H9 (cell line): ENCODE data around the gene OGG1. TPM values are rescaled to one million over a fixed set of nuclear protein-coding genes. Genes with fewer than 3 reads are reported as not detected.
A peak's percentile ranks its signal among the peaks of the same experiment; 100 is the strongest.

Experiments used
- DNase-seq: peaks from one replicate; pipeline ENCODE4 v3.0.0-alpha.2; 2017
- H2AFZ ChIP-seq: one replicate; pipeline ENCODE4 v1.6.1; 2013; ENCODE audit warnings: mild to moderate bottlenecking, low read length, control low read depth, moderate library complexity
- H2AK5ac ChIP-seq: 2 replicates; pipeline ENCODE4 v1.6.1; 2013; ENCODE audit warnings: low read length, control low read depth, mixed read lengths; ENCODE audit not compliant: insufficient read length
- H2BK120ac ChIP-seq: one replicate; pipeline ENCODE4 v1.6.1; 2013; ENCODE audit warnings: low read depth, mild to moderate bottlenecking, low read length, control low read depth, inconsistent platforms; ENCODE audit not compliant: poor library complexity, severe bottlenecking
- H2BK12ac ChIP-seq: 2 replicates; pipeline ENCODE4 v1.6.1; 2013; ENCODE audit warnings: low read length, control low read depth, mixed read lengths, low read depth; ENCODE audit not compliant: insufficient read length
- H2BK15ac ChIP-seq: 2 replicates; pipeline ENCODE4 v1.6.1; 2013; ENCODE audit warnings: low read depth, low read length, control low read depth
- H2BK20ac ChIP-seq: one replicate; pipeline ENCODE4 v1.6.1; 2013; ENCODE audit warnings: low read depth, mild to moderate bottlenecking, low read length, control low read depth, inconsistent platforms; ENCODE audit not compliant: poor library complexity, severe bottlenecking
- H2BK5ac ChIP-seq: 2 replicates; pipeline ENCODE4 v1.6.1; 2013; ENCODE audit warnings: low read length, control low read depth, mixed read lengths; ENCODE audit not compliant: insufficient read length
- H3K14ac ChIP-seq: 2 replicates; pipeline ENCODE4 v1.6.1; 2013; ENCODE audit warnings: low read length, control low read depth; ENCODE audit not compliant: insufficient read depth
- H3K18ac ChIP-seq: 2 replicates; pipeline ENCODE4 v1.6.1; 2013; ENCODE audit warnings: low read depth, mild to moderate bottlenecking, mixed read lengths, low read length, control low read depth; ENCODE audit not compliant: insufficient read length
- H3K23ac ChIP-seq: 2 replicates; pipeline ENCODE4 v1.6.1; 2013; ENCODE audit warnings: low read length, control low read depth, mixed read lengths, low read depth; ENCODE audit not compliant: insufficient read length
- H3K23me2 ChIP-seq: 2 replicates; pipeline ENCODE4 v1.6.1; 2013; ENCODE audit warnings: low read depth, mild to moderate bottlenecking, mixed read lengths, low read length, control low read depth; ENCODE audit not compliant: insufficient read length, poor library complexity, severe bottlenecking
- H3K27ac ChIP-seq: 2 replicates; pipeline ENCODE4 v1.5.1; 2013; ENCODE audit warnings: low read length, control low read depth, mixed read lengths, low read depth; ENCODE audit not compliant: insufficient read length
- H3K27me3 ChIP-seq: 2 replicates; pipeline ENCODE4 v1.6.1; 2013; ENCODE audit warnings: low read length, control low read depth, inconsistent platforms; ENCODE audit not compliant: insufficient read depth
- H3K4ac ChIP-seq: 2 replicates; pipeline ENCODE4 v1.6.1; 2013; ENCODE audit warnings: low read depth, mild to moderate bottlenecking, control low read depth, inconsistent platforms, low read length, moderate library complexity
- H3K4me1 ChIP-seq: 2 replicates; pipeline ENCODE4 v1.6.1; 2013; ENCODE audit warnings: low read length, control low read depth, inconsistent platforms; ENCODE audit not compliant: insufficient read depth
- H3K4me2 ChIP-seq: 2 replicates; pipeline ENCODE4 v1.6.1; 2013; ENCODE audit warnings: low read length, control low read depth, mixed read lengths; ENCODE audit not compliant: insufficient read length, insufficient read depth
- H3K56ac ChIP-seq: 2 replicates; pipeline ENCODE4 v1.6.1; 2013; ENCODE audit warnings: low read depth, mild to moderate bottlenecking, mixed read lengths, low read length, control low read depth; ENCODE audit not compliant: insufficient read length
- H3K79me1 ChIP-seq: 2 replicates; pipeline ENCODE4 v1.6.1; 2013; ENCODE audit warnings: low read depth, mild to moderate bottlenecking, moderate library complexity, low read length, control low read depth, inconsistent platforms; ENCODE audit not compliant: insufficient read depth, poor library complexity, severe bottlenecking
- H3K79me2 ChIP-seq: 2 replicates; pipeline ENCODE4 v1.6.1; 2013; ENCODE audit warnings: low read length, control low read depth, inconsistent platforms; ENCODE audit not compliant: insufficient read depth
- H3K9ac ChIP-seq: 2 replicates; pipeline ENCODE4 v1.6.1; 2013; ENCODE audit warnings: low read length, control low read depth, mixed read lengths; ENCODE audit not compliant: insufficient read length; ENCODE audit errors: extremely low read depth
- H3K9me3 ChIP-seq: one replicate; pipeline ENCODE4 v1.6.1; 2013; ENCODE audit warnings: low read depth, low read length, inconsistent platforms; ENCODE audit not compliant: control insufficient read depth
- H3T11ph ChIP-seq: one replicate; pipeline ENCODE4 v1.6.1; 2013; ENCODE audit warnings: mild to moderate bottlenecking, low read length, control low read depth, inconsistent platforms
- H4K20me1 ChIP-seq: one replicate; pipeline ENCODE4 v1.6.1; 2013; ENCODE audit not compliant: control insufficient read depth, insufficient read length, insufficient read depth
- H4K5ac ChIP-seq: 2 replicates; pipeline ENCODE4 v1.6.1; 2013; ENCODE audit warnings: low read depth, mild to moderate bottlenecking, mixed read lengths, low read length, control low read depth; ENCODE audit not compliant: insufficient read length
- H4K8ac ChIP-seq: replicated peaks from 2 replicates; pipeline ENCODE4 v1.6.1; 2013; ENCODE audit warnings: low read length, control low read depth, mixed read lengths, low read depth; ENCODE audit not compliant: insufficient read length
- H4K91ac ChIP-seq: 2 replicates; pipeline ENCODE4 v1.6.1; 2013; ENCODE audit warnings: low read depth, mild to moderate bottlenecking, moderate library complexity, mixed read lengths, low read length, control low read depth; ENCODE audit not compliant: insufficient read length
- H3K27ac Mint-ChIP-seq, 3 experiments: 2 replicates in 2 of 3; 3 replicates in 1 of 3; pipeline ENCODE4 v1.8.0; 2020 to 2021; ENCODE audit warnings: mixed read lengths in 3 of 3, mild to moderate bottlenecking in 1 of 3, moderate library complexity in 1 of 3
- H3K27me3 Mint-ChIP-seq: 2 replicates; pipeline ENCODE4 v1.8.0; 2021; ENCODE audit warnings: low read depth, mild to moderate bottlenecking, moderate library complexity, mixed read lengths
- H3K36me3 Mint-ChIP-seq, 3 experiments: 2 replicates in 2 of 3; 3 replicates in 1 of 3; pipeline ENCODE4 v1.8.0; 2020 to 2021; ENCODE audit warnings: low read depth in 3 of 3, mixed read lengths in 3 of 3; ENCODE audit not compliant: insufficient read depth in 1 of 3
- H3K4me1 Mint-ChIP-seq, 2 experiments: 2 replicates each; pipeline ENCODE4 v1.8.0; 2020; ENCODE audit warnings: mixed read lengths in 2 of 2
- H3K4me3 Mint-ChIP-seq, 2 experiments: 2 replicates in 1 of 2; 3 replicates in 1 of 2; pipeline ENCODE4 v1.8.0; 2020 to 2021; ENCODE audit warnings: mild to moderate bottlenecking in 2 of 2, mixed read lengths in 2 of 2, moderate library complexity in 1 of 2
- H3K9me3 Mint-ChIP-seq, 2 experiments: 2 replicates in 1 of 2; 3 replicates in 1 of 2; pipeline ENCODE4 v1.8.0; 2020; ENCODE audit warnings: mild to moderate bottlenecking in 2 of 2, mixed read lengths in 2 of 2, moderate library complexity in 1 of 2
- WGBS: extraction: QIAGEN DNeasy Blood & Tissue Kit; methylation state at CpG from one replicate; pipeline ENCODE4 v1.1.7; 2013; ENCODE audit warnings: missing lambda C conversion rate, low lambda C conversion rate, mixed read lengths; ENCODE audit not compliant: insufficient read length; ENCODE audit errors: extremely low coverage; 5-methylcytosine and 5-hydroxymethylcytosine counted together
- total RNA-seq: library from RNA; stranded (reverse); gene quantifications from 2 replicates; pipeline ENCODE4 v1.2.1, GENCODE V29; 2021
- TF ChIP-seq, protein P1 (sequence below): fragments of 200-600 bp; sonication (generic); conservative IDR thresholded peaks from 3 replicates; pipeline ENCODE4 v1.8.0; 2021; ENCODE audit warnings: antibody characterized with exemption, mild to moderate bottlenecking

The OGG1 gene
- total RNA-seq, 1 experiment from 2014 or later = 43.4 TPM

DNA sequence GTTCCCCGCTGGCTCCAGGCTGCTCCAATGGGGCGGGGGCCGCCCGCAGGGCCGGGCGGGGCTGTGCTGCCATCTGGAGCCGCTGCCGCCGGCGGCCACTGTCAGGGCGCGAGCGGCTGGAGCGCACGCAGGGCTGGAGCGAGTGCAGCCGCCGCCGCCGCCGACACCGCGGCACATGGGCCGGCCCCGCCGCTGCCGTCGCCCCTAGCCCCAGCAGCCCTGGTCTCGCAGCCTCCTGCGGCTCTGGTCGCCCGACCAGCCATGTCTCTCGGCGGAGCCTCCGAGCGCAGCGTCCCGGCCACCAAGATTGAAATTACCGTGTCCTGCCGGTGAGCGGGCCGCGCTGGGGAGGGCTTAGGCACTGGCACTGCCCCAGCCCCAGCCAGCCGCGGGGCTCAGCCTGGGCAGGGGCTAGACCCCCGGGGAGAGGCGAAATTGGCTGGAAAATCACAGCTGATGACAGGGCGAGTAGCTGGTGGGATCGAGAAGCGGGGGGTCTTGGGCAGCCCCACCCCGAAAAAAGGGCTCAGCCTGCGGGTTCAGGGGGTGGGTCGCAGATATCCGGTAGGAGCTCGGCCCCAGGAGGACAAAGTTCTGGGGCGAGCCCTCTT, 45.9 kb upstream of the OGG1 start, which contains the start of gene CPNE9:
CPNE9 (plus strand) TSS at position 98 of the 611 bp plus-strand sequence; CDS start at position 262, 164 bp downstream.
- Histone ChIP-seq H3T11ph (no peak within 1 kb of the TSS), H3K9me3 (no peaks in the 10 kb centered on the region), H2BK20ac (no peak within 1 kb of the TSS), H2BK15ac (no peak within 1 kb of the TSS), H3K23ac (no peak within 1 kb of the TSS), H2BK120ac (no peak within 1 kb of the TSS), H4K8ac (no peak within 1 kb of the TSS), H2BK5ac (no peak within 1 kb of the TSS), H3K27ac (no peak within 1 kb of the TSS), H3K4me1 (no peaks in the 10 kb centered on the region), H2AFZ (no peak within 1 kb of the TSS), H4K20me1 (no peaks in the 10 kb centered on the region), H4K5ac (no peak within 1 kb of the TSS), H3K18ac (no peak within 1 kb of the TSS), H3K23me2 (peaks cover 11% of the 10 kb centered on the region), H2BK12ac (no peak within 1 kb of the TSS), H3K27me3 (peaks cover 3% of the 10 kb centered on the region; the same call in 1 of the 2 replicates), H3K79me1 (no peaks in the 10 kb centered on the region), H3K4me2 (peak within 1 kb of the TSS; percentile 81), H3K14ac (no peak within 1 kb of the TSS; the same call in 1 of the 2 replicates), H3K56ac (no peak within 1 kb of the TSS), H4K91ac (no peak within 1 kb of the TSS), H3K4ac (no peak within 1 kb of the TSS), H3K9ac (no peak within 1 kb of the TSS), H3K79me2 (no peaks in the 10 kb centered on the region), H2AK5ac (no peak within 1 kb of the TSS)
- Mint-ChIP-seq H3K9me3 (no peaks in the 10 kb centered on the region), H3K27me3 (peaks cover 21% of the 10 kb centered on the region), H3K36me3 (peaks cover 0 to 13% (median 0%) of the 10 kb centered on the region in 3 experiments; a peak in 1 of 7 replicates), H3K4me1 (peaks cover 3 to 16% of the 10 kb centered on the region in 2 experiments; a peak in 3 of 4 replicates), H3K27ac (no peak within 1 kb of the TSS; a peak in 1 of 7 replicates), H3K4me3 (peak within 1 kb of the TSS; percentile 68 to 82)
- DNase-seq = peak; percentile 41
- no CpG with 5 or more reads among the region's 56 CpGs for WGBS
- TF ChIP-seq, protein P1, sequence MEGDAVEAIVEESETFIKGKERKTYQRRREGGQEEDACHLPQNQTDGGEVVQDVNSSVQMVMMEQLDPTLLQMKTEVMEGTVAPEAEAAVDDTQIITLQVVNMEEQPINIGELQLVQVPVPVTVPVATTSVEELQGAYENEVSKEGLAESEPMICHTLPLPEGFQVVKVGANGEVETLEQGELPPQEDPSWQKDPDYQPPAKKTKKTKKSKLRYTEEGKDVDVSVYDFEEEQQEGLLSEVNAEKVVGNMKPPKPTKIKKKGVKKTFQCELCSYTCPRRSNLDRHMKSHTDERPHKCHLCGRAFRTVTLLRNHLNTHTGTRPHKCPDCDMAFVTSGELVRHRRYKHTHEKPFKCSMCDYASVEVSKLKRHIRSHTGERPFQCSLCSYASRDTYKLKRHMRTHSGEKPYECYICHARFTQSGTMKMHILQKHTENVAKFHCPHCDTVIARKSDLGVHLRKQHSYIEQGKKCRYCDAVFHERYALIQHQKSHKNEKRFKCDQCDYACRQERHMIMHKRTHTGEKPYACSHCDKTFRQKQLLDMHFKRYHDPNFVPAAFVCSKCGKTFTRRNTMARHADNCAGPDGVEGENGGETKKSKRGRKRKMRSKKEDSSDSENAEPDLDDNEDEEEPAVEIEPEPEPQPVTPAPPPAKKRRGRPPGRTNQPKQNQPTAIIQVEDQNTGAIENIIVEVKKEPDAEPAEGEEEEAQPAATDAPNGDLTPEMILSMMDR = no peak
